Measurements from ENCODE around the gene RNF207. TPM values are rescaled to one million over a fixed set of nuclear protein-coding genes. Genes with fewer than 3 reads are reported as not detected.

RNF207 gene
- total RNA-seq, 1 experiment from 2014 or later, result 115 TPM

- TF ChIP-seq TCF7L2 (IDR thresholded peaks at IDR 0.05; ENCODE audit: low read depth, low read length), result no peak
- TF ChIP-seq REST (IDR thresholded peaks at IDR 0.05; ENCODE audit: insufficient read depth in 1 of 2, low read depth in 2 of 2, low read length in 1 of 2), result no peak
- TF ChIP-seq POLR2AphosphoS5 (IDR thresholded peaks at IDR 0.05; ENCODE audit: low read depth, low read length), result no peak
- TF ChIP-seq SIN3A (IDR thresholded peaks at IDR 0.05; ENCODE audit: borderline replicate concordance, insufficient read depth, low read depth, low read length), result no peak
- TF ChIP-seq CTCF (IDR thresholded peaks at IDR 0.05), result no peak
- intact Hi-C loops (cut with micrococcal nuclease; ENCODE audit: unreplicated experiment), result no loop called here
- DNase-seq (ENCODE audit: low read depth, low spot score) (no peak), ATAC-seq (no peak)
- in situ Hi-C loops (cut with HindIII; ENCODE audit: low pct_unique_long_range_greater_than_20kb, low sequenced_read_pairs), result no loop called here
- ChIA-PET CTCF (no interaction called here), POLR2A (no interaction called here)
- Histone ChIP-seq H3K27ac (ENCODE audit: low read length) (no peak overlapping the region), H3K4me3 (ENCODE audit: low read depth in 2 of 2, low read length in 2 of 2) (no peak overlapping the region), H3K27me3 (ENCODE audit: control insufficient read depth, insufficient read depth, low read length) (no peaks in the 10 kb centered on the region), H3K9me3 (ENCODE audit: control insufficient read depth, insufficient read depth, low read depth, low read length) (no peaks in the 10 kb centered on the region), H3K4me1 (ENCODE audit: control insufficient read depth, insufficient read depth, low read length) (peaks cover 15% of the 10 kb centered on the region), H3K36me3 (ENCODE audit: control insufficient read depth, insufficient read depth, low read length) (peaks cover 21% of the 10 kb centered on the region)
- no TSS peak for BruUV-seq (replicated peaks)
Observed at GRCh38 chr1:6202256-6202655, 3.7 kb upstream of the RNF207 start.

- ATAC-seq, result peak; percentile 1; the same call in 1 of the 2 replicates
- in situ Hi-C loops (cut with HindIII; ENCODE audit: low pct_unique_long_range_greater_than_20kb, low sequenced_read_pairs) (no loop called here), intact Hi-C loops (cut with micrococcal nuclease; ENCODE audit: unreplicated experiment) (no loop called here)
- CTCF ChIA-PET, result interaction anchor here (0.5 kb wide), 1 partner anchor 18 kb away, joined by 3 read pairs; no protein-coding TSS in a partner anchor
- TF ChIP-seq POLR2AphosphoS5 (IDR thresholded peaks at IDR 0.05; ENCODE audit: low read depth, low read length) (no peak), SIN3A (IDR thresholded peaks at IDR 0.05; ENCODE audit: borderline replicate concordance, insufficient read depth, low read depth, low read length) (no peak), CTCF (IDR thresholded peaks at IDR 0.05) (no peak), TCF7L2 (IDR thresholded peaks at IDR 0.05; ENCODE audit: low read depth, low read length) (no peak), REST (IDR thresholded peaks at IDR 0.05; ENCODE audit: insufficient read depth in 1 of 2, low read depth in 2 of 2, low read length in 1 of 2) (no peak)
- H3K4me3 ChIP-seq (ENCODE audit: low read depth in 2 of 2, low read length in 2 of 2), result peak overlapping the region; percentile 74 to 77
- peaks cover 5% of the 10 kb centered on the region for H3K4me1 ChIP-seq (ENCODE audit: control insufficient read depth, insufficient read depth, low read length)
- peak overlapping the region; percentile 90 for H3K27ac ChIP-seq (ENCODE audit: low read length)
- H3K36me3 ChIP-seq (ENCODE audit: control insufficient read depth, insufficient read depth, low read length), result peaks cover 2% of the 10 kb centered on the region; the same call in 1 of the 2 replicates
- POLR2A ChIA-PET, result interaction anchor here (1.1 kb wide), 1 partner anchor 17 kb away, joined by 3 read pairs; no protein-coding TSS in a partner anchor
- BruUV-seq (replicated peaks), result no TSS peak
- H3K27me3 ChIP-seq (ENCODE audit: control insufficient read depth, insufficient read depth, low read length), result no peaks in the 10 kb centered on the region
- no peak for DNase-seq (ENCODE audit: low read depth, low spot score)
- H3K9me3 ChIP-seq (ENCODE audit: control insufficient read depth, insufficient read depth, low read depth, low read length), result no peaks in the 10 kb centered on the region
Observed at GRCh38 chr1:6206520-6206855, 569 bp downstream of the RNF207 start.

Data from Panc1 (cell line).